ENCODE measurements around the gene PIK3R2.

DNA sequence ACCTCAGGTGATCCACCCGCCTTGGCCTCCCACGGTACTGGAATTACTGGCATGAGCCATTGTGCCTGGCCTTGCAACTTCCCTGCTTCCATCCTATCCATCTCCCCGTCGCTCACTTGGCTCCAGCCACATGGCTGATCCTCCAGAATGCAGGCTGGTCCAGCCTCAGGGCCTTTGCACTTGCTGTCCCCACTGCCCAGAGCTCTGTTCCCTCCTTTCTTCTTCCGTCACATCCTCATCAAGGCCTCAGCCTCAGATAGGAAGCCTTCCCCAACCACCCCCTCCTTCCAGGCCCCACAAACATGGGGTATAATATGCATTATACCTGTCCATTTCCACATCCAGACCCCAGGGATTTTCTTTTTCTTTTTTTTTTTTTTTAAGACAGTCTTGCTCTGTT, 39.1 kb upstream of the PIK3R2 start:
- TF ChIP-seq, protein P1, sequence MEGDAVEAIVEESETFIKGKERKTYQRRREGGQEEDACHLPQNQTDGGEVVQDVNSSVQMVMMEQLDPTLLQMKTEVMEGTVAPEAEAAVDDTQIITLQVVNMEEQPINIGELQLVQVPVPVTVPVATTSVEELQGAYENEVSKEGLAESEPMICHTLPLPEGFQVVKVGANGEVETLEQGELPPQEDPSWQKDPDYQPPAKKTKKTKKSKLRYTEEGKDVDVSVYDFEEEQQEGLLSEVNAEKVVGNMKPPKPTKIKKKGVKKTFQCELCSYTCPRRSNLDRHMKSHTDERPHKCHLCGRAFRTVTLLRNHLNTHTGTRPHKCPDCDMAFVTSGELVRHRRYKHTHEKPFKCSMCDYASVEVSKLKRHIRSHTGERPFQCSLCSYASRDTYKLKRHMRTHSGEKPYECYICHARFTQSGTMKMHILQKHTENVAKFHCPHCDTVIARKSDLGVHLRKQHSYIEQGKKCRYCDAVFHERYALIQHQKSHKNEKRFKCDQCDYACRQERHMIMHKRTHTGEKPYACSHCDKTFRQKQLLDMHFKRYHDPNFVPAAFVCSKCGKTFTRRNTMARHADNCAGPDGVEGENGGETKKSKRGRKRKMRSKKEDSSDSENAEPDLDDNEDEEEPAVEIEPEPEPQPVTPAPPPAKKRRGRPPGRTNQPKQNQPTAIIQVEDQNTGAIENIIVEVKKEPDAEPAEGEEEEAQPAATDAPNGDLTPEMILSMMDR (IDR thresholded peaks at IDR 0.05 in 8 of 11, conservative IDR thresholded peaks at IDR 0.05 in 3 of 11): no peak
- no peak for TF ChIP-seq POLR2A (IDR thresholded peaks at IDR 0.05)
- TF ChIP-seq POLR2AphosphoS5 (IDR thresholded peaks at IDR 0.05): no peak
